Bone marrow (tissue), 2 donors: ENCODE data around the gene BAIAP2L2.
"Not testable (repeated sequence)": the region's sequence is repeated elsewhere in the genome, so short reads cannot be mapped to it uniquely, and the experiment has no call there.

Experiments
- DNase-seq, 2 donors: peaks; one replicate each; lab custom pipeline; 2025; lab: John Stamatoyannopoulos, UW

The BAIAP2L2 gene

DNA sequence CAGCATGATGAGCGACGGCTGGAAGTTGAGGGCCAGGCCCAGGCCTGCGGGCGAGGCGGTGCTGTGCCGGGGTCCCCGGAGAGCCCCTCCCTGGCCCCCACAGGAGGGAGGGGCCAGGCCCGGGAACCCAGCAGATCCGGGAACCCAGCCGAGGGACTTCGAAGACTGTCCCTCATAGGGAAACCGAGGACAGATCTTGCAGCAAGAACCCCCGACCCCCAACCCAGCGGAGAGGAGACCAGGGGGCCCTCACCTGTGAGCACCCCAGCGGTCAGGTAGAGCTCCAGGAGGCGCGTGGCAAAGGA is 28.9 kb downstream of the BAIAP2L2 start:
- no peak for DNase-seq

DNA sequence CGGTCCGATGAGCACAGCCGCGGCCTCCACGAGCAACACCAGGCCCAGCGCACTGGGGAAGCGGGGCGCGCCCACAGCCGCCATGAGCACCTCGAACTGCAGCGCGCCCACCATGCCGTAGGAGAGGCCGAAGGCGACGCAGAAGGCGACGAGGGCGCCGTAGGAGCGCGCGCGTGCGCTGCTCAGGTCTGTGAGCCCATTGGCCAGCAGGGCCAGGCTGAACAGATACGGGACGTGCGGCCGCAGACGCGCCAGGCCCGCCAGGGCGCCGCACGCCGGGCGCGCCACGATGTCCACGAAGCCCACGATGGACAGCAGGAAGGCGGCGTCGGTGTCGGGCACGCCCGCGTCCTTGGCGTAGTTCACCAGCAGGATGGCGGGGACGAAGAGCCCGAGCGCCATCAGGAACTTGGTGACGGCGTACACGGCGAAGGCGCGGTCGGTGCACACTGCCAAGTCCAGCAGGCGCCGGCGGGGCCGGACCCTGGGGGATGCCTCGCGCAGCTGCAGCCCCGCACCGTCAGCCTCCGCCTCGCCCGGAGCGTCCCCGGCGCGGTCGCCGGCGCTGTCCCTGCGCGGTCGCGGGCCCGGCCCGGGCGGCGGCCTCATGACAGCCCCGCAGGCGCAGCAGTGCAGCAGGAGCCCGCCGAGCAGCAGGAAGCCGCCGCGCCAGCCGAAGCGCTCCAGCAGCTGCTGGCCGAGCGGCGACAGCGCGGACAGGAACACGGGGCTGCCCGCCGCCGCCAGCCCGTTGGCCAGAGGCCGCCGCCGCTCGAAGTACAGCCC is 29.4 kb downstream of the BAIAP2L2 start:
- DNase-seq = no peak

DNA sequence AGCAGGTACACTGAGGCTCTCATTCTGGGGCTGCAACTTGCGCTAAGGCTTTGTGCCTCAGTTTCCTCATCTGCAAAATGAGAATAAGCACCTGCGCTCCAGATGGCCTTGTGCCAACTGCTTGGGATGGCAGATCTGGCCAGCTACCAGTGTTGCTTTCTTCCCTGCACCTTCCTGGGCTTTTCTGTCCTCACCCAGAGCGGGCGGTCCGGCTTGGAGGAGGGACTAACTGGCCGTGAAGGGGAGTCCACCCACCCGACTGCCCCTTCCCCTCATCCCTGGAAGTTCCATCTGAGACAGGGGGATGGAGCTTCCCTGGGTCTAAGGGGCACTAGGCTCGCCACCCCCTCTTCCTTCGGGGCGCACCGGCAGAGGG is 30.0 kb downstream of the BAIAP2L2 start:
- no peak for DNase-seq

DNA sequence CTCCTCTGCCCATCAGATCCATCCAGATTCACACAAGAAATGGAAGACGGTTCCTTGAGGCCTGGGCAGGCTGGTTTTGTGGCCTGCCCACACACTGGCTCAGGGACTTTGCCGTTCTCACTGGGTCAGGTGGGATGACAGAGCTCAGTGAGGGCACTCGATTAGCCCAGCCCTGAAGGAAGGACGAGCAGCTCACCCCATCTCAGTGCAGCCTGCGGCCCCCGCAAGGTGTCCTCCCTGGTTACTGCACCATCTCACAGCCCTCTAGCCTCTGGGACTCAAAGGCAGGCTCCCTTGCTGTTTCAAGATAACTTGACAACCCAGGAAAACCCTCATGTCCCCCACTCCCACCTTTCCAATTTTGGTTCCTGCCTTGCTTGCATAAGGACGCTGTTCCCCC is 30.7 kb downstream of the BAIAP2L2 start:
- no peak for DNase-seq

DNA sequence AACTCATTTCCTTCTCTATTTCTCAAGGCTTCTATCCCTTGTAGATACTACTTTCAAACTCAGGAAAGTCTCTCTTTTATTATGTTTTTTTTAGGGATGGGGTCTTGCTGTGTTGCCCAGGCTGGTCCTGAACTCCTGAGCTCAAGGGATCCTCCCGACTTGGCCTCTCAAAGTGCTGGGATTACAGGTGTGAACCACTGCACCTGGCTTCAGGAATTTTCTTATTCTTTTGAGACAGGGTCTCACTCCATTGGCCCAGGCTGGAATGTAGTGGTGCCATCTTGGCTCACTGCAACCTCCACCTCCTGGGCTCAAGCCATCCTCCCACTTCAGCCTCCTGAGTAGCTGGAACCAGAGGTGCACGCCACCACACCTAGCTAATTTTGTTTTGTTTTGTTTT is 31.3 kb downstream of the BAIAP2L2 start:
- not testable (repeated sequence) for DNase-seq

DNA sequence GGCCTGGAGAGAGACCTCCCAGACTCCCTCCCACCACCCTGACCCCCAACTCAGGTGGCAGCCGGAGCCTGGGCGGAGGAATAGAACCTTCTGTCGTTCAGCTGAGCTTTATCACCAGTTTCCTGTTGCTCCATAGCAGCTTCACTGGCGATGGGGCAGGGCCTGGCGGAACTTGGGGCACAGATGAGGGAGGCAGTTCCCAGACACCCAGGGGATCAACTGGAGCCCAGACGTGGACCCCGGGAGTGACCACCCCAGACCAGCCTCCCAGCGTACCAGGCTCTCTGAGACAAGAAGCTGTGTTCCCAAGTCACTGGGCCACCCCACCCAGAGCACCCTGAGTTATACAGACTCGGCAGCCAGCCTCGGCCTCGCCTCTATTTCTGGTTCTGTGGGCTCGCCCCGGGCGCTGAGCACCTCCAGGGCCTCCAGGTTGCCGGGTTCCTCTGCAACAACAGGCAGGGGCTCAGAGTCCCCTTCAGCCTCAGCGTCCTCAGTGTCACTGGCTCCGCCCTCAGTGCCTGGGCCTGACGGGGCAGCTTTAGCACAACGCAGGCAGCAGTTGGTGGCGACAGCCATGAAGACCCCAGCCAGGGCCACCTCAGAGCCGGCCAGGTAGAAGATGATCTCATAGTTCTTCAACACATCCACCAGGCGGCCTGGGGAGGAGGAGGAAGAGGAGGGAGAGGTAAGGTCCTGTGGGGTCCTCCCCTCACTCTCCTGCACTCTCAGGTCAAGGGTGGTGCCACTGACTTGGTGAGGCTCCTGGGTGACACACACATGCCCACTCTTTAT is 32.2 kb downstream of the BAIAP2L2 start:
- DNase-seq = no peak

DNA sequence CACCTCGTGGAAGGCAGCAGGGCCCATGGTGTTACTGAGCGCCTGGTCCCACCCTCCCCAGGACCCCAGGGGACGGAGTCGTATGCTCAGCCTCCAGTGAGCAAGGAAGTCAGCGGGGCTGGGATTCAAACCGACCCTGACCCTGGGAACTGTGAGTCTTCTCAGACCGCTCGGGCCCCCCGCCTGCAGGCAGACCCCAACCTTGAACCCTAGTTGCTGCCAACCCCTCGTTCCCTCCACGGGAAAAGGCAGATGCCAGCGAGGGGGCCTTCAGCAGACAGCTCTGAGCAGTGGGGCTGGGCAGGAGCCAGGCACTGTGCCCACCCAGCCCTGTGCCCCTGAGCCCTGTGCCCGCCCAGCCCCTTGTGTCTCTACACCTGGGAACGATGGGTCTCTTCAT is 32.9 kb downstream of the BAIAP2L2 start:
- no peak for DNase-seq

DNA sequence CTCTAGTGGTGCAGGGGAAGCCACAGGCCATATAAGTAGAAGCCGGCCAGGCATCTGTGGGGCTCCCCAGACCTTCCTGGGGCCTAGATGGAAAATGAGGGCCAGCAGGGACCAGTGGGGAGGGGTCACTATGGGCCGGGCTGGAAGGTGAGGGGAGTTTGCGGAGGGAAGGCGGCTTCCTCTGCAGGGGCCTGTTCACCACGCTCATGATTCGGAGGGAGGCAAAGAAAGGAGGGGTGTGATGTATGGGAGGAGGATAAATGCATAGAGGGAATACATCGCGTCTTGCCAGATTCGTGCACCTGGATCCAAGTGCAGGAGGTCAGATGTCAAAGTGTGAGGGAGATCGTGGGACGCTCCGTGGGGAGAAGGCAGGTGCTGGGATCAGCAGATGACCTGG is 33.4 kb downstream of the BAIAP2L2 start:
- DNase-seq = no peak

DNA sequence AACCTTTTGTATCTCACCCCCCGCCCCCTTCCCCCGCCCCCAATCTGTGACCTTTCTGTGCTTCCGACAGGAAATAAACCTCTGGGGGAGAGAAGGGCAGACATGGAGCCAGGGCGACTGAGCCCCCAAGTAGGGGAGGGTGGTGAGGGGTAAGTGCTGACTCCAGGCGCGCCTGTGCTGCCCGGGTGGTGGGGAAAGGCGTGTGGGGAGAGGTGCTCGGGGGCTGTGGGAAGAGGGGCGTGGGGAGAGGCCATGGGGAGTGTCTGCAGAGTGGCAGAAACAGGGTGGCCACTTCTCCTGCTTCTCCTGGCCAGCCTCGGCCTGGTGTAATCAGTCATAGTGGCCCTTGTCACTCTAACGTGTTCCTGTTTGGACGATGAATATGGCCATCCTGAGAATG is 34.5 kb downstream of the BAIAP2L2 start:
- DNase-seq = no peak

DNA sequence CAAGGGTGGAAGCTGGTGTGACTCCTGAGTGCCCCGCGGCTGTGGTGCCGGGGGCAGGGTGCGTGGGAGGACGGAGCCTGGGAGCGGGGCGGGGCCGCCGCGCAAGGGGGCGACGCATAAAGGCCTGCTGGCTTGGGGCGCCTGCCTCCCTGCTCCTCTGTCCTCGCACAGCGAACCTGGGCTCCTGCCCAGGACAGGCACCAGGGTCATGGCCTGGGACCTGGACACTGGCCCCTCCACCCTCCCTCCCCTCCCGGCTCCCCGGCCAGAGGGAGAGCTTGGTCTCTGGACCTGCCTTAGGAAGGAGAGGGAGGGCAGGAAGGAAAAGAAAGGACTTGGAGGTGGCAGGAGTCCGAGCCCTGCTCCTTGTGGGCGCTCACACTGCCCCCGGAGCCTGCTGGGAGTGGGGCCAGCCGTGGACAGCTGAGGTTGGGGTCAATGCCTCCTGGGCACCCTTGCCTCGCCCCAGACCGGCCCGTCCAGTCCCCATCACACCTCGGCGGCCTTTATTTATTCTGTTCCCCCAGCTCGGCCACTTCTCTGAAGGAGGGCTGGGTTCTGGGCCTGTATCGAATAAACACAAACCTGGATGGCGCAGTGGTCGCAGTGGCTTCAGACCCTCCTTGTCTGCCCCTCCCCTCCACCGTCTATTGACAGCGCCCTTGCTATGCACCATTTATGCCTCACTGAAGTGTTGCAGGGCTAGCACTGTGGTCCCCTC is 35.2 kb downstream of the BAIAP2L2 start:
- no peak for DNase-seq

DNA sequence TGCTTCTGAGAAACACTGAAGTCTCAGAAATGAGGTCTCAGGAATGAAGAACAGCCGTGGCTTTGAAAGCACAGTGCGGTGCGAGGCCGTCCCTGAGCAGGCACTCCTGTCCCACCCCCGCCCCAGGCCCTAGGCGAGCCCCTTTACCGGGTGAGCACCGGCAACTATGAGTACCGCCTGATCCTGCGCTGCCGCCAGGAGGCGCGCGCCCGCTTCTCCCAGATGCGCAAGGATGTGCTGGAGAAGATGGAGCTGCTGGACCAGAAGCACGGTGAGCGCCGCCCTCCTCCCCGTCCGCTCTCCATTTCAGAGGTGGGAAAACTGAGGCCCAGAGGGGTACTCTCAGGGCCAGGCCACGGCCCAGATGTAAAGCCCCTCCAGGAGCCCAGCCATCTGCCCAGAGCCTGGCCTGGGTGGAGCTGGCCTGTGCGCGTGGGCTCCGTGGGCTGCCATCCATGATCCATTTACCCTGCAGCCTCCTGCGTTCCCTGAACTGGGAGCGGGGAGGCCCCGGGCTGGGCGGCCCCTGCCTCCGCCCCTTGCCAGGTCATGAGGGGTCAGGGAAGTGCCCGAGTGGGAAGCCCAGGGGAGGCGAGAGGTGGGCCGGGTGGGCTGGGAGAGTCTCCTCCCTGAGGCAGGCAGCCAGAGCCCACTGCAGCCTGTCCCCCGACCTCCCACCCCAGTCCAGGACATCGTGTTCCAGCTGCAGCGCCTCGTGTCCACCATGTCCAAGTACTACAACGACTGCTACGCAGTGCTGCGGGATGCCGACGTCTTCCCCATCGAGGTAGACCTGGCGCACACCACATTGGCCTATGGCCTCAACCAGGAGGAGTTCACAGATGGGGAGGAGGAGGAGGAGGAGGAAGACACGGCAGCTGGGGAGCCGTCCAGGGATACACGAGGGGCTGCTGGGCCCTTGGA is 36.0 kb downstream of the BAIAP2L2 start:
- DNase-seq = no peak

DNA sequence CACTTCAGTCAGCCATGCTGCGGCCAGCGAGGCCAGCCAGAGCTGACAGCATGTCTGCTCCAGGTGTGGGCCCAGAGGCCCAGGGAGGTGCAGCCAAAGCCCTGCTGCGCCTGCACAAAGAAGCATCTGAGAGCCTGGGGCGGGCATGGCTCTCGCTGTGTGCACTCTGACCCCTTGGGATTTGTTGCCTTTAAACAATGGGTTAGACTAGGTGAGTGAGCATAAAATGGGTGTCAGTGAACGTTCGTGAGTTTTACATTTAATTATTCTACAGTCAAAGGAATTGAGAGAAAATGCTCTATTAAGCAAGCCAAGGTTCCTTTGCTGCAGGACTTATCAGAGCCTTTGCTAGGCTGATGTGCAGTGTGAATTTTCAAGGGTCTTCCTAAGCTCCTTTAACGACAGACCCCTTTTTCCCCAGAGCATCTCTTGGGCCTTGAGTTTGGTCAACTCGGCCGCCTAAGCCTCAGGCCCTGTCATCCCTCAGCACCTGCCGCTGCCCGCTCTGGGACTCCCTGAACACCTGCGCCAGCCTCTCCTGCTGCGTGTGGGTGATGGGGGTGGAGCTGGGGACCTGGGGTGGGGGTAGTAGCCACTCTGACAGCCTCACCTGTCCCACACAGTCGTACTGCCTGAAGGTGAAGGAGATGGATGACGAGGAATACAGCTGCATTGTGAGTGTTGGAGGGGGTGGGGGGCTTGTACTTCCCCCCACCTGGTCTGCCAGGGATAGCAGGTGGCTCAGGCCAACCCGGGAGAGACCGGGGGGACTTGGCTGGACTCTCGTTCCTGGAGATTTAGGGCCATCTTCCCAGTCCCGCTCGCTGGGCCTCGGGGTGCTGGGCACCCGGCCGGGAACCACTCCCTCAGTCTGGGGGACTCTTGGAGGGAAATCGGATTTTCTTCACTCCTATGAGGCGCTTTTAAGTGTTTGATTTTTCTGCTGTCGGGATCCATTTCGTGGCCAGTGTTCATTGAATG is 37.0 kb downstream of the BAIAP2L2 start:
- no peak for DNase-seq

DNA sequence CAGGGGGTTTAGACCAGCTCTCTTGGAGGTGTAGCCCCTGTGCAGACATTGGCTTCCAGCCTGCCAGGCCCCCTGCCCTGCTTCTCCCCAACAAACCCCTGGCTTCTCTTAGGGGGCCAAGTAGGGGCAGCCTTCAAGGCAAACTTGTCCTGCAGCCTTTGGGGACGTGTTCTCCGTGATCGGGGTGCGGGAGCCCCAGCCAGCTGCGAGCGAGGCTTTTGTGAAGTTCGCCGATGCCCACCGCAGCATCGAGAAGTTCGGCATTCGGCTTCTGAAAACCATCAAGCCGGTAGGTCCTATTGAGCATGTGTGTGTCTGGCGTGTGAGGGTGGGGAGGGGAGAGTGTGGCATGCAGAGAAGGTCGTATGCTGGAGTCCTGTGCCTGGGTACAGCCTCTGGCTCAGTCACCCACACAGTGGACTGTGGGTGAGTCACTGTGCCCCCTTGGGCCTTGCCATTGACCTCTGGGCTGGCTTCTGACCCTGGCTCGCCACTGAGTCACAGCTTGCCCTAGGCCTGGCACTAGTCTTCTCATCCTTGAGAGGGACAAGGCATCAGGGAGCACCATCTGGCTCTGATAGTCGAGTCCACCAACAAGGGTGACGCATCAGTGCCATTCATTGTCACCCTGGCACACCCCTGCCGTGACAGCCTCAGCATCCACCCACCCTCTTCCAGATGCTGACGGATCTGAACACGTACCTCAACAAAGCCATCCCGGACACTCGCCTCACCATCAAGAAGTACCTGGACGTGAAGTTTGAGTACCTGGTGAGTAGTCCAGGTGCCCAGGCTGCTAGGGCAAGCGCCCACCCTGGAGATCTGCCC is 37.9 kb downstream of the BAIAP2L2 start:
- no peak for DNase-seq

DNA sequence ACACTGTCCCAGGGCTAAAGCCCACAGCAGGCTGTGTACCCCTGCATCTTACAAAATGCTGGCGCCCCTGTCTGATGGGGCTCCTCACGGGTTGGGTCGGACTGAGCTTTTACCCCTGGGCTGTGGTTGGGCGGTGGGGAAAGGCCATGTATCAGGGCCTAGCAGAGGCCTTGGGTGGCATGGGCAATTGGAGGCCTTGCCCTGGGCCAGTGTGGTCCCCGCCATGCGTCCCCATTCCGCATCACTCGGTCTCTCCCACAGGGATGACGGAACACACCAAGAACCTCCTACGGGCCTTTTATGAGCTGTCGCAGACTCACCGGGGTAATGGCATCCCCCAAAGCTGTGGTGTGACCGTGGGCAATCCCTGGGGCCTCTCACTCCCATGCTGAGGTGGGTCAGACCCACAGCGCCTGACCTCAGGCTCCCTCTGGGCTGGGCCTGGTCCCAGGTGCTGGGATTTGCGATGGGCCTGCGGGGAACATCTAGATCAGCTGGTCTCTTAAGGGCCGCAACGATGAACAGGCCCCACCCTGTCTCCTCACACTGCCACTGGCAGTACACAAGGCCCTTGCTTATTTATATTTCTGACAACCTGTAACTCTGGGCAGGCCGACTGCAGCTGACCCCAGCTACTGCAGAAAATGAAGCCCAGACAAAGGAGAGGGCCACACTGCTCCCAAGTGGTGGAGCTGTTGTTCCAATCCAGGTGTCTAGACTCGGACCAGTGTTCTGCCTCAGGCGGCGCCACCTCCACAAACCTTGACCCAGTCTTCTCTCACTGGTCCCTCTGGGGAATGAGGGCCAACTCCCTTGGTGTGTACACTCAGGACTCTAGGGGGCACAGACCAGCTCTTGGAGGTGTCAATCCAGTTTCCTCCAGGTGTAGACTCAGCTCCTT is 38.8 kb downstream of the BAIAP2L2 start:
- no peak for DNase-seq

DNA sequence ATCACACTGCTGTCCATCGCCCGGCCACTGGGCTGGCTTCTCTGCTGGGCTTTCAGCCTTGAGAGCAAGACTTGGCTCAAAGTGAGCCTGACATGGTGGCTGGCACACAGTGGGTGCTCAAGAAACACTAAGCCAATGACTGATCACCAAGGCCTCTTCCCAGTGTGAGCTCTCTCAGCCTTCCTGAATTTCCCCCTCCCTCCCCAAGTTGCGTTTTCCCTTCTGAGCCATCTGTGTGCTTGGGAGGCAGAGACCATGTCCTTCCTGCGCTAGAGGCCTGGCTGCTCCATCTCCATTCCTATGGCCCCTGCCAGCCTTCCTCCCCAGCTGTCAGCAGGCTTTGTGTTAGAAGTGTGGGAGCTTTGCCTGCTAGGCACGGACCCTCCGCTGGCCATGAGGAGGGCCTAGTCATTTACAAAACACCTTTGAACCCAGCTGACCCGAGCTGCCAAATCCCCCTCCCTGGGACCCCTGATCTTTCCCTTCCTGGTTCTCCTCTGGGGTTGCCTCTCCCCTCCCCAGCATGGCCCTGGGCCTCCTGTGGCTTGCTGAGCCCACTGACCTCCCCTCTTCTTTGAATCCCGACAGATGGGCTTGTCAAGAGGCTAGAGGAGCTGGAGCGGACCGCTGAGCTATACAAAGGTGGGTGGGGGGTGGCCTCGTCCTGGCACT is 40.1 kb downstream of the BAIAP2L2 start:
- DNase-seq = no peak

DNA sequence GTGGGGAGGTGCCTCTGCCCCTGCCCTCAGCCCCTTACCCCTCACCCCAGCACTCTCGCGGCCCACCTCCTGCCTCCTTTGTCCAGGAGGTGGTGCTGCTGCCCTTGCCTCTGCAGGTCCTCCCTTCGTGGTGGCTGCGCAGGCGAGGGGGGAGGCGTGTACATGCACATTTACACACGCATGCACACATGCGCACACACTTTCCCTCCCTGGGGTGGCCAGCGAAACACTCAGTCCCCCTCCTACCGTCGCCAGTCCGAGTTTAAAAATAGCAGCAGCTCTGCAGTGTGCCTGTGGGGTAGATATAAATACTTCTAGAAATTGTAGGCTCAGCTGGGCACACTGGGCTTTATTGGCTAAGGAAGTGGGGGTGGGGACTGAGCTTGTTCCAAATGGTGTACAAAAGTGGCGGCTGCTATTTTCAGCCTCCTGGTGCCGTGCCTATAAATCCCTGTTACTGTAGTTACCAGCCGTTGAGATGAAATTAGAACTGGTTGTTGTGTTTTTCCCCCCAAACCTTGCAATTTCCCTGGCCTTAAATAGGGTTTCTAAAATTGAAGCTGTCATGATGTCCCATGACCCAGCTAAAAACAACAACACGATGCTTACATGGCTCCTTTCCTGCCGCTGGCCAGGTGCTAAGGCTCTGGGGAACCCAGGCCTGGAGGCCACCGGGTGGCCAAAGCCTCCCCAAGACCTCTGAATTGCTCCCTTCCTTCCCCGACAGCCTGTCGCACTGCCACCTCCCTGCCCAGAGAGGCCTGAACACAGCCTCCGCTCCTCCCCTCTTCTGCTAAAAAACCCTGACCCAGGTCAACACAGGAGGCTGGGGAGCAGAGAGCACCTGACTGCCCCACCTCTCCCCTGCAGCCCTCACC is 40.9 kb downstream of the BAIAP2L2 start:
- DNase-seq = no peak
